Neural progenitor cell (in vitro differentiated cells): ENCODE results near the gene CDA. TPM values are rescaled to one million over a fixed set of nuclear protein-coding genes. Genes with fewer than 3 reads are reported as not detected.
A peak's percentile ranks its signal among the peaks of the same experiment; 100 is the strongest.

Experiments used
- DNase-seq: peaks from one replicate; pipeline ENCODE4 v3.0.0-alpha.2; 2016; ENCODE audit warnings: low spot score
- H2AFZ ChIP-seq: fragments of 200-600 bp; sonication (generic); replicated peaks from 2 replicates; pipeline ENCODE4 v1.6.1; 2016; ENCODE audit warnings: antibody characterized with exemption
- H3F3A ChIP-seq: fragments of 200-600 bp; sonication (generic); 2 replicates; pipeline ENCODE4 v1.6.1; 2016; ENCODE audit warnings: antibody characterized with exemption, low read depth
- H3K27ac ChIP-seq: fragments of 200-600 bp; sonication (generic); 2 replicates; pipeline ENCODE4 v1.5.1; 2016; ENCODE audit warnings: mild to moderate bottlenecking
- H3K27me3 ChIP-seq: fragments of 200-600 bp; sonication (generic); 2 replicates; pipeline ENCODE4 v1.6.1; 2016; ENCODE audit warnings: mild to moderate bottlenecking, moderate library complexity
- H3K36me3 ChIP-seq: fragments of 200-600 bp; sonication (generic); 2 replicates; pipeline ENCODE4 v1.5.1; 2016
- H3K4me1 ChIP-seq: fragments of 200-600 bp; sonication (generic); 2 replicates; pipeline ENCODE4 v1.6.1; 2016; ENCODE audit warnings: mixed run types
- H3K4me2 ChIP-seq: fragments of 200-600 bp; sonication (generic); 2 replicates; pipeline ENCODE4 v1.6.1; 2016
- H3K4me3 ChIP-seq: fragments of 200-600 bp; sonication (generic); 2 replicates; pipeline ENCODE4 v1.5.1; 2016
- H3K79me2 ChIP-seq: fragments of 200-600 bp; sonication (generic); 2 replicates; pipeline ENCODE4 v1.6.1; 2016; ENCODE audit warnings: low read depth
- H3K9ac ChIP-seq: fragments of 200-600 bp; sonication (generic); 2 replicates; pipeline ENCODE4 v1.6.1; 2016
- H3K9me3 ChIP-seq: fragments of 200-600 bp; sonication (generic); 2 replicates; pipeline ENCODE4 v1.5.1; 2016; ENCODE audit warnings: low read depth
- H4K20me1 ChIP-seq: fragments of 200-600 bp; sonication (generic); 2 replicates; pipeline ENCODE4 v1.6.1; 2016; ENCODE audit warnings: low read depth
- H3K27ac Mint-ChIP-seq: 3 replicates; pipeline ENCODE4 v1.8.0; 2021; ENCODE audit warnings: mixed read lengths
- H3K27me3 Mint-ChIP-seq: 2 replicates; pipeline ENCODE4 v1.8.0; 2022; ENCODE audit warnings: low read depth, mild to moderate bottlenecking, inconsistent platforms, moderate library complexity, mixed read lengths; ENCODE audit not compliant: insufficient read depth
- H3K36me3 Mint-ChIP-seq: 3 replicates; pipeline ENCODE4 v1.8.0; 2021; ENCODE audit warnings: mixed read lengths
- H3K4me1 Mint-ChIP-seq: 3 replicates; pipeline ENCODE4 v1.8.0; 2021; ENCODE audit warnings: mixed read lengths
- H3K4me3 Mint-ChIP-seq: 3 replicates; pipeline ENCODE4 v1.8.0; 2021; ENCODE audit warnings: mild to moderate bottlenecking, moderate library complexity, mixed read lengths
- H3K9me3 Mint-ChIP-seq: 3 replicates; pipeline ENCODE4 v1.8.0; 2020; ENCODE audit warnings: mixed read lengths
- EZH2 ChIP-seq: fragments of 200-600 bp; sonication (generic); IDR thresholded peaks from 2 replicates; pipeline ENCODE4 v1.6.1; 2017; ENCODE audit warnings: antibody characterized with exemption, mild to moderate bottlenecking, moderate library complexity
- EZH2phosphoT487 ChIP-seq: fragments of 200-600 bp; sonication (generic); IDR thresholded peaks from 2 replicates; pipeline ENCODE4 v1.6.1; 2017; ENCODE audit warnings: antibody characterized with exemption
- total RNA-seq: library from RNA; depleted of rRNA; stranded (reverse); fragments of >200 nt; gene quantifications from 2 replicates; pipeline ENCODE4 v1.2.3, GENCODE V29; 2015; ENCODE audit warnings: low replicate concordance
- TF ChIP-seq, protein P1 (sequence below): fragments of 200-600 bp; sonication (generic); IDR thresholded peaks from 2 replicates; pipeline ENCODE4 v1.5.1; 2017; ENCODE audit warnings: antibody characterized with exemption, mild to moderate bottlenecking

CDA gene
- total RNA-seq, 1 donor from 2014 or later = 0.64 TPM

DNA sequence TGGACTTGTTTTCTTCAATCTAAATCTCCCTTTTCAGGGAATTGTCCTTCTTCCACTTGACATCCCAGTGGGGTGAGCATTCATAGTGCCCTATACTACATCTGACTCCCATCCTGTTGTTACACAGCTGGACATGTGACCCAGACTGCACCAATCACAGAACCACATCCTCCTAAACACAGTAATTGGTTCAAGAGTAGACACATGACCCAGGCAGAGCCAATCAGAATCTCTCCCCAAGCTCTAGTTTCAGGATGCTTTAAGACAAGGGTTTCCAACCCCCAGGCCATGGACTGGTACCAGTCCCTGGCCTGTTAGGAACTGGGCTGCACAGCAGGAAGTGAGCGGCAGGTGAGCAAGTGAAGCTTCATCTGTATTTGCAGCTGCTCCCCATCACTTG, 77.9 kb downstream of the CDA start:
- no peak overlapping the region for H3K4me3 ChIP-seq
- no peak overlapping the region for H3K27ac ChIP-seq
- H3K4me1 Mint-ChIP-seq = peaks cover 23% of the 10 kb centered on the region
- no peaks in the 10 kb centered on the region for H3K36me3 Mint-ChIP-seq
- H4K20me1 ChIP-seq = no peaks in the 10 kb centered on the region
- no peak overlapping the region for H3K4me2 ChIP-seq
- peaks cover 8% of the 10 kb centered on the region for H3K27me3 Mint-ChIP-seq
- H3K27ac Mint-ChIP-seq = peak overlapping the region; percentile 80
- H3F3A ChIP-seq = no peaks in the 10 kb centered on the region
- H3K9me3 ChIP-seq = no peaks in the 10 kb centered on the region
- no peaks in the 10 kb centered on the region for H3K27me3 ChIP-seq
- H3K79me2 ChIP-seq = no peaks in the 10 kb centered on the region
- no peak for DNase-seq
- TF ChIP-seq, protein P1, sequence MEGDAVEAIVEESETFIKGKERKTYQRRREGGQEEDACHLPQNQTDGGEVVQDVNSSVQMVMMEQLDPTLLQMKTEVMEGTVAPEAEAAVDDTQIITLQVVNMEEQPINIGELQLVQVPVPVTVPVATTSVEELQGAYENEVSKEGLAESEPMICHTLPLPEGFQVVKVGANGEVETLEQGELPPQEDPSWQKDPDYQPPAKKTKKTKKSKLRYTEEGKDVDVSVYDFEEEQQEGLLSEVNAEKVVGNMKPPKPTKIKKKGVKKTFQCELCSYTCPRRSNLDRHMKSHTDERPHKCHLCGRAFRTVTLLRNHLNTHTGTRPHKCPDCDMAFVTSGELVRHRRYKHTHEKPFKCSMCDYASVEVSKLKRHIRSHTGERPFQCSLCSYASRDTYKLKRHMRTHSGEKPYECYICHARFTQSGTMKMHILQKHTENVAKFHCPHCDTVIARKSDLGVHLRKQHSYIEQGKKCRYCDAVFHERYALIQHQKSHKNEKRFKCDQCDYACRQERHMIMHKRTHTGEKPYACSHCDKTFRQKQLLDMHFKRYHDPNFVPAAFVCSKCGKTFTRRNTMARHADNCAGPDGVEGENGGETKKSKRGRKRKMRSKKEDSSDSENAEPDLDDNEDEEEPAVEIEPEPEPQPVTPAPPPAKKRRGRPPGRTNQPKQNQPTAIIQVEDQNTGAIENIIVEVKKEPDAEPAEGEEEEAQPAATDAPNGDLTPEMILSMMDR = no peak
- TF ChIP-seq EZH2 (no peak), EZH2phosphoT487 (no peak)
- H3K36me3 ChIP-seq = no peaks in the 10 kb centered on the region
- H3K9me3 Mint-ChIP-seq = no peaks in the 10 kb centered on the region
- no peak overlapping the region for H3K4me3 Mint-ChIP-seq
- H3K9ac ChIP-seq = no peak overlapping the region
- no peaks in the 10 kb centered on the region for H3K4me1 ChIP-seq
- H2AFZ ChIP-seq = no peak overlapping the region

Other genes starting within 250 kb of the CDA start
- 6.0 and 11.4 TPM in 2 replicates for gene CAMK2N1, start 102.9 kb upstream of the CDA start, total RNA-seq
- 6.7 and 18.9 TPM in 2 replicates for gene MUL1, start 80.9 kb upstream of the CDA start, total RNA-seq
- 0.09 TPM in 1 of 2 replicates, not detected in the other for gene FAM43B, start 36.5 kb upstream of the CDA start, total RNA-seq
- gene PINK1, start 44.4 kb downstream of the CDA start, total RNA-seq = 13.3 and 21.6 TPM in 2 replicates
- gene DDOST, start 72.3 kb downstream of the CDA start, total RNA-seq = 151 and 234 TPM in 2 replicates
- gene KIF17, start 128.9 kb downstream of the CDA start, total RNA-seq = 2.2 and 4.0 TPM in 2 replicates
- 5.1 and 7.7 TPM in 2 replicates for gene SH2D5, start 143.6 kb downstream of the CDA start, total RNA-seq
- 257 and 261 TPM in 2 replicates for gene HP1BP3, start 198.2 kb downstream of the CDA start, total RNA-seq